Measurements from ENCODE around the gene DNAJB13.

Gene DNAJB13

DNA sequence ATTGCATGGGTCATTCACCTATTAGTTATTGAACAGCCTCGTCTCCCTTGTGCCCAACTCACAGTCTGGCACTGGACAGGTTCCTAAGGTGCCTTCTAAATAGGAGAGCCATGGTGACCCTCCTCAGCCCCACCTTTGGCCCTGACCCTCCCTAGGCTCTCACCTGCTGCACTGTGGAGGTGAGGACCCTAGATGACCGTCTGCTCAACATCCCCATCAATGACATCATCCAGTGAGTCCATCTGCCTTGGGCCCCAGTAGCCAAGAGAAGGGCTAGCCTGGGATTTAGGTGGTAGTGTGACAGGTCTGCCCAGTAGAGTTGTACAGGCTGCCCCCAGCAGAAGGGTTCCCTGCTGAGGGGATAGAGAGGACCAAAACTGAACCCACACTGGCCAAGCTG is 18.3 kb downstream of the DNAJB13 start:
- Histone ChIP-seq H3K4me3 (ENCODE audit: low read depth, low read length) (no peak overlapping the region), H3K27ac (ENCODE audit: extremely low read depth, low read depth, low read length) (no peak overlapping the region), H3K9me3 (ENCODE audit: control insufficient read depth, insufficient read depth, low read depth, low read length) (no peaks in the 10 kb centered on the region), H3K36me3 (ENCODE audit: control insufficient read depth in 2 of 2, insufficient read depth in 1 of 2, low read length in 2 of 2) (peaks cover 0 to 4% of the 10 kb centered on the region in 2 experiments; a peak in 1 of 3 replicates), H3K4me1 (ENCODE audit: control insufficient read depth, insufficient read depth, low read length) (no peaks in the 10 kb centered on the region)
- no peak for TF ChIP-seq ZNF670 (tag by site-specific recombination; IDR thresholded peaks at IDR 0.05; ENCODE audit: low read depth)
- ChIA-PET POLR2A (interaction anchor here (2.8 kb wide), 1 partner anchor 11 kb away, joined by 12 read pairs; no protein-coding TSS in a partner anchor), CTCF (no interaction called here)

DNA sequence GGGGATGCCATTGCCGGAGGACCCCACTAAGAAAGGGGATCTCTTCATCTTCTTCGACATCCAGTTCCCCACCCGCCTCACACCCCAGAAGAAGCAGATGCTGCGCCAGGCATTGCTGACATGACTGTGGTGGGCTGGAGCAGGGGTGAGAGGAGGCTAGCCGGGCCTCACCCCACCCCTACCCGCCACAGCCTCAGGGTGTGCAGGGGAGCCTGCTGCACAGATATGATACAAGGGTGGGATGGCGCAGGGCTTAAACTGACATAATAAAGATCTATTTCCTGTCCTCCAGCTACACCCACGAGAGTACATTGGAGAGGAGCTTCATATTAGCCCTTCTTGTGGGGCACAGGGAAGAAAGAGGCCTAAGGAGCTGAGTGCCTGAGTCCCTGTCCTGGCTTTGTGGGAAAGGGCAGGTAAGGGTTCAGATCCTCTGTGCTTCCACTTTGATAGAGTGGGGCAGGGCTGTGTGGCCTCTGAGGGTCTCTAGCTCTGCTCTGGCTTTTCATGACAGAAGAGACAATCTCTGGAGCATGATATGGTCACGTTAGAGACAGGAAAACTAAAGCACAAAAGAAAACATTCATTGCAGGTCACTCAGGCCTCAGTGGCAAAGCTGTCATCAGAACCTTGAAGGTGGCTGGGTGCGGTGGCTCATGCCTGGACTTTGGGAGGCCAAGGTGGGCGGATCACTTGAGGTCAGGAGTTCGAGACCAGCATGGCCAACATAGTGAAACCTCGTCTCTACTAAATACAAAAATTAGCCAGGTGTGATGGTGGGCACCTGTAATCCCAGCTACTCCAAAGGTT is 19.4 kb downstream of the DNAJB13 start:
- CTCF ChIA-PET: interaction anchor here (1.7 kb wide), 1 partner anchor 10 kb away, joined by 4 read pairs; no protein-coding TSS in a partner anchor
- Histone ChIP-seq H3K4me1 (ENCODE audit: control insufficient read depth, insufficient read depth, low read length) (no peaks in the 10 kb centered on the region), H3K36me3 (ENCODE audit: control insufficient read depth in 2 of 2, insufficient read depth in 1 of 2, low read length in 2 of 2) (peaks cover 0 to 15% of the 10 kb centered on the region in 2 experiments; a peak in 1 of 3 replicates), H3K27ac (ENCODE audit: extremely low read depth, low read depth, low read length) (no peak overlapping the region), H3K4me3 (ENCODE audit: low read depth, low read length) (no peak overlapping the region), H3K9me3 (ENCODE audit: control insufficient read depth, insufficient read depth, low read depth, low read length) (no peaks in the 10 kb centered on the region)
- TF ChIP-seq EGR2 (tag by site-specific recombination; IDR thresholded peaks at IDR 0.05; ENCODE audit: low read depth) (0 out of 2 replicates have a peak, but pooled peaks have one; percentile 17), ZNF19 (tag by site-specific recombination; IDR thresholded peaks at IDR 0.05; ENCODE audit: low read depth) (no peak), KLF1 (tag by site-specific recombination; IDR thresholded peaks at IDR 0.05) (0 out of 2 replicates have a peak, but pooled peaks have one; percentile 26)
- POLR2A ChIA-PET: interaction anchor here (2.8 kb wide), 1 partner anchor 10 kb away, joined by 12 read pairs; no protein-coding TSS in a partner anchor

DNA sequence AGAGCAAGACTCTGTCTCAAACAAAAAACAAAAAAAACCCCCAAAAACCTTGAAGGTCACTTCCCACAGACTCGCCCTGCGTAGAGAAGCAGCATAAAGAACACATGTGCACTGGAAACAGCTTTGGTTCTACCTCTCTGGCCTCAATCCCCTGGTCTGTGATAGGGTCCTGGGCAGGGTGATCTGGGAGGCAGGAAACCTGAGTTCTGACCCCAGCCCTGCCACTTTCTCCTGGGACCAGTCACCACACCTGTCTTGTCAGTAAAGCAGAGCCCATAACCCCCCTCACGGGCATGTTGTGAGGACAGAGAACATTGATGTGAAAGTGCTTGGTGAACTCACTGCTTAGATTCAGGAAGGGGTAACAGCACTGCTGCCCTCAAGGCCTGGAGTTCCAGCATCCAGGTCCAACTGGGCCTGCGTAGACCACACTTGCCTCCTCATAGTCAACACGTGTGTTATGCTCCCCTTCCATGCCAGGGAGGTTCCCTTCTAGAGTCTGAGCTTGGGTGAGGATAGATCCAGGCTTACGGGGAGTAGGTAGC is 20.4 kb downstream of the DNAJB13 start:
- no peak overlapping the region for H3K4me3 ChIP-seq (ENCODE audit: low read depth, low read length)
- CTCF ChIA-PET: interaction anchor here (1.7 kb wide), 1 partner anchor 9 kb away, joined by 4 read pairs; no protein-coding TSS in a partner anchor
- H3K27ac ChIP-seq (ENCODE audit: extremely low read depth, low read depth, low read length): no peak overlapping the region
- TF ChIP-seq, protein P1, sequence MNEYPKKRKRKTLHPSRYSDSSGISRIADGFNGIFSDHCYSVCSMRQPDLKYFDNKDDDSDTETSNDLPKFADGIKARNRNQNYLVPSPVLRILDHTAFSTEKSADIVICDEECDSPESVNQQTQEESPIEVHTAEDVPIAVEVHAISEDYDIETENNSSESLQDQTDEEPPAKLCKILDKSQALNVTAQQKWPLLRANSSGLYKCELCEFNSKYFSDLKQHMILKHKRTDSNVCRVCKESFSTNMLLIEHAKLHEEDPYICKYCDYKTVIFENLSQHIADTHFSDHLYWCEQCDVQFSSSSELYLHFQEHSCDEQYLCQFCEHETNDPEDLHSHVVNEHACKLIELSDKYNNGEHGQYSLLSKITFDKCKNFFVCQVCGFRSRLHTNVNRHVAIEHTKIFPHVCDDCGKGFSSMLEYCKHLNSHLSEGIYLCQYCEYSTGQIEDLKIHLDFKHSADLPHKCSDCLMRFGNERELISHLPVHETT (tag by site-specific recombination; IDR thresholded peaks at IDR 0.05): no peak
- TF ChIP-seq ZNF791 (tag by site-specific recombination; IDR thresholded peaks at IDR 0.05) (no peak), BCL11A (tag by site-specific recombination; IDR thresholded peaks at IDR 0.05; ENCODE audit: low read depth) (no peak), WT1 (tag by site-specific recombination; IDR thresholded peaks at IDR 0.05) (no peak), ZNF521 (tag by site-specific recombination; IDR thresholded peaks at IDR 0.05) (no peak), ZNF777 (tag by site-specific recombination; IDR thresholded peaks at IDR 0.05; ENCODE audit: borderline replicate concordance) (no peak), SALL2 (tag by site-specific recombination; IDR thresholded peaks at IDR 0.05; ENCODE audit: borderline replicate concordance) (no peak), MZF1 (tag by site-specific recombination; IDR thresholded peaks at IDR 0.05; ENCODE audit: borderline replicate concordance) (no peak)
- POLR2A ChIA-PET: interaction anchor here (0.5 to 2.8 kb wide), 3 partner anchors 9 to 340 kb away, joined by 3 to 12 read pairs (median 7); partner anchors contain the start of gene UCP2
- H3K36me3 ChIP-seq (ENCODE audit: control insufficient read depth in 2 of 2, insufficient read depth in 1 of 2, low read length in 2 of 2): peaks cover 0 to 26% of the 10 kb centered on the region in 2 experiments; a peak in 1 of 3 replicates
- H3K4me1 ChIP-seq (ENCODE audit: control insufficient read depth, insufficient read depth, low read length): no peaks in the 10 kb centered on the region
- H3K9me3 ChIP-seq (ENCODE audit: control insufficient read depth, insufficient read depth, low read depth, low read length): no peaks in the 10 kb centered on the region

DNA sequence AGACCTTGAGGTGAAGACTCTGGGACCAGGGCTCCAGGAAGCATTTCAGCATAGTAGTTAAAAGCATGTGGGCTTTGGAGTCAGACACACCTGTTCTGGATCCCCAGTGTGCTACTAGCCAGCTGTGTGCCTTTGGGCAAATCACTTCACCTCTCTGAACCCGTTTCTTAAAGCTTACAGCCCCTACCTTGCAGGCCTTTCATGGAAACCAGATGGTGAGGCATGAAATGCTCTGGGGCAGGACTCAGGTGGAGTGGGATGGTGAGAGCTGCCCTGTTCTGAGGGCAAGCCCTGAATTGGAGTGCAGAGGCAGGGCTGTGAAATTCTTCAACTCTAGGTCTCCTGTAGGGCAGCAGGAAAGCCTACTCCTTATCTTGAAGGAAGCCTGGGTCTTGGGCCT is 21.4 kb downstream of the DNAJB13 start:
- Histone ChIP-seq H3K36me3 (ENCODE audit: control insufficient read depth in 2 of 2, insufficient read depth in 1 of 2, low read length in 2 of 2) (peaks cover 0 to 35% of the 10 kb centered on the region in 2 experiments; a peak in 1 of 3 replicates), H3K4me1 (ENCODE audit: control insufficient read depth, insufficient read depth, low read length) (no peaks in the 10 kb centered on the region), H3K9me3 (ENCODE audit: control insufficient read depth, insufficient read depth, low read depth, low read length) (no peaks in the 10 kb centered on the region), H3K27ac (ENCODE audit: extremely low read depth, low read depth, low read length) (no peak overlapping the region), H3K4me3 (ENCODE audit: low read depth, low read length) (no peak overlapping the region)
- ChIA-PET CTCF (no interaction called here), POLR2A (interaction anchor here (0.7 to 2.8 kb wide), 3 partner anchors 8 to 178 kb away, joined by 3 to 12 read pairs (median 7); partner anchors contain the start of gene UCP2)
- TF ChIP-seq ZNF768 (tag by site-specific recombination; IDR thresholded peaks at IDR 0.05): peak; percentile 16; the same call in 1 of the 2 replicates
- no peak for TF ChIP-seq ZNF157 (tag by site-specific recombination; IDR thresholded peaks at IDR 0.05)

Measured in HEK293 (cell line).